H9 (cell line): Measurements from ENCODE around the gene EPHB2. TPM values are rescaled to one million over a fixed set of nuclear protein-coding genes. Genes with fewer than 3 reads are reported as not detected.

ENCODE experiments used
- DNase-seq: peaks from one replicate; pipeline ENCODE4 v3.0.0-alpha.2; 2017
- H2AFZ ChIP-seq: one replicate; pipeline ENCODE4 v1.6.1; 2013; ENCODE audit warnings: mild to moderate bottlenecking, low read length, control low read depth, moderate library complexity
- H2AK5ac ChIP-seq: 2 replicates; pipeline ENCODE4 v1.6.1; 2013; ENCODE audit warnings: low read length, control low read depth, mixed read lengths; ENCODE audit not compliant: insufficient read length
- H2BK120ac ChIP-seq: one replicate; pipeline ENCODE4 v1.6.1; 2013; ENCODE audit warnings: low read depth, mild to moderate bottlenecking, low read length, control low read depth, inconsistent platforms; ENCODE audit not compliant: poor library complexity, severe bottlenecking
- H2BK12ac ChIP-seq: 2 replicates; pipeline ENCODE4 v1.6.1; 2013; ENCODE audit warnings: low read length, control low read depth, mixed read lengths, low read depth; ENCODE audit not compliant: insufficient read length
- H2BK15ac ChIP-seq: 2 replicates; pipeline ENCODE4 v1.6.1; 2013; ENCODE audit warnings: low read depth, low read length, control low read depth
- H2BK20ac ChIP-seq: one replicate; pipeline ENCODE4 v1.6.1; 2013; ENCODE audit warnings: low read depth, mild to moderate bottlenecking, low read length, control low read depth, inconsistent platforms; ENCODE audit not compliant: poor library complexity, severe bottlenecking
- H2BK5ac ChIP-seq: 2 replicates; pipeline ENCODE4 v1.6.1; 2013; ENCODE audit warnings: low read length, control low read depth, mixed read lengths; ENCODE audit not compliant: insufficient read length
- H3K14ac ChIP-seq: 2 replicates; pipeline ENCODE4 v1.6.1; 2013; ENCODE audit warnings: low read length, control low read depth; ENCODE audit not compliant: insufficient read depth
- H3K18ac ChIP-seq: 2 replicates; pipeline ENCODE4 v1.6.1; 2013; ENCODE audit warnings: low read depth, mild to moderate bottlenecking, mixed read lengths, low read length, control low read depth; ENCODE audit not compliant: insufficient read length
- H3K23ac ChIP-seq: 2 replicates; pipeline ENCODE4 v1.6.1; 2013; ENCODE audit warnings: low read length, control low read depth, mixed read lengths, low read depth; ENCODE audit not compliant: insufficient read length
- H3K23me2 ChIP-seq: 2 replicates; pipeline ENCODE4 v1.6.1; 2013; ENCODE audit warnings: low read depth, mild to moderate bottlenecking, mixed read lengths, low read length, control low read depth; ENCODE audit not compliant: insufficient read length, poor library complexity, severe bottlenecking
- H3K27ac ChIP-seq: 2 replicates; pipeline ENCODE4 v1.5.1; 2013; ENCODE audit warnings: low read length, control low read depth, mixed read lengths, low read depth; ENCODE audit not compliant: insufficient read length
- H3K27me3 ChIP-seq: 2 replicates; pipeline ENCODE4 v1.6.1; 2013; ENCODE audit warnings: low read length, control low read depth, inconsistent platforms; ENCODE audit not compliant: insufficient read depth
- H3K4ac ChIP-seq: 2 replicates; pipeline ENCODE4 v1.6.1; 2013; ENCODE audit warnings: low read depth, mild to moderate bottlenecking, control low read depth, inconsistent platforms, low read length, moderate library complexity
- H3K4me1 ChIP-seq: 2 replicates; pipeline ENCODE4 v1.6.1; 2013; ENCODE audit warnings: low read length, control low read depth, inconsistent platforms; ENCODE audit not compliant: insufficient read depth
- H3K4me2 ChIP-seq: 2 replicates; pipeline ENCODE4 v1.6.1; 2013; ENCODE audit warnings: low read length, control low read depth, mixed read lengths; ENCODE audit not compliant: insufficient read length, insufficient read depth
- H3K56ac ChIP-seq: 2 replicates; pipeline ENCODE4 v1.6.1; 2013; ENCODE audit warnings: low read depth, mild to moderate bottlenecking, mixed read lengths, low read length, control low read depth; ENCODE audit not compliant: insufficient read length
- H3K79me1 ChIP-seq: 2 replicates; pipeline ENCODE4 v1.6.1; 2013; ENCODE audit warnings: low read depth, mild to moderate bottlenecking, moderate library complexity, low read length, control low read depth, inconsistent platforms; ENCODE audit not compliant: insufficient read depth, poor library complexity, severe bottlenecking
- H3K79me2 ChIP-seq: 2 replicates; pipeline ENCODE4 v1.6.1; 2013; ENCODE audit warnings: low read length, control low read depth, inconsistent platforms; ENCODE audit not compliant: insufficient read depth
- H3K9ac ChIP-seq: 2 replicates; pipeline ENCODE4 v1.6.1; 2013; ENCODE audit warnings: low read length, control low read depth, mixed read lengths; ENCODE audit not compliant: insufficient read length; ENCODE audit errors: extremely low read depth
- H3K9me3 ChIP-seq: one replicate; pipeline ENCODE4 v1.6.1; 2013; ENCODE audit warnings: low read depth, low read length, inconsistent platforms; ENCODE audit not compliant: control insufficient read depth
- H3T11ph ChIP-seq: one replicate; pipeline ENCODE4 v1.6.1; 2013; ENCODE audit warnings: mild to moderate bottlenecking, low read length, control low read depth, inconsistent platforms
- H4K20me1 ChIP-seq: one replicate; pipeline ENCODE4 v1.6.1; 2013; ENCODE audit not compliant: control insufficient read depth, insufficient read length, insufficient read depth
- H4K5ac ChIP-seq: 2 replicates; pipeline ENCODE4 v1.6.1; 2013; ENCODE audit warnings: low read depth, mild to moderate bottlenecking, mixed read lengths, low read length, control low read depth; ENCODE audit not compliant: insufficient read length
- H4K8ac ChIP-seq: replicated peaks from 2 replicates; pipeline ENCODE4 v1.6.1; 2013; ENCODE audit warnings: low read length, control low read depth, mixed read lengths, low read depth; ENCODE audit not compliant: insufficient read length
- H4K91ac ChIP-seq: 2 replicates; pipeline ENCODE4 v1.6.1; 2013; ENCODE audit warnings: low read depth, mild to moderate bottlenecking, moderate library complexity, mixed read lengths, low read length, control low read depth; ENCODE audit not compliant: insufficient read length
- H3K27ac Mint-ChIP-seq, 3 experiments: 2 replicates in 2 of 3; 3 replicates in 1 of 3; pipeline ENCODE4 v1.8.0; 2020 to 2021; ENCODE audit warnings: mixed read lengths in 3 of 3, mild to moderate bottlenecking in 1 of 3, moderate library complexity in 1 of 3
- H3K27me3 Mint-ChIP-seq: 2 replicates; pipeline ENCODE4 v1.8.0; 2021; ENCODE audit warnings: low read depth, mild to moderate bottlenecking, moderate library complexity, mixed read lengths
- H3K36me3 Mint-ChIP-seq, 3 experiments: 2 replicates in 2 of 3; 3 replicates in 1 of 3; pipeline ENCODE4 v1.8.0; 2020 to 2021; ENCODE audit warnings: low read depth in 3 of 3, mixed read lengths in 3 of 3; ENCODE audit not compliant: insufficient read depth in 1 of 3
- H3K4me1 Mint-ChIP-seq, 2 experiments: 2 replicates each; pipeline ENCODE4 v1.8.0; 2020; ENCODE audit warnings: mixed read lengths in 2 of 2
- H3K4me3 Mint-ChIP-seq, 2 experiments: 2 replicates in 1 of 2; 3 replicates in 1 of 2; pipeline ENCODE4 v1.8.0; 2020 to 2021; ENCODE audit warnings: mild to moderate bottlenecking in 2 of 2, mixed read lengths in 2 of 2, moderate library complexity in 1 of 2
- H3K9me3 Mint-ChIP-seq, 2 experiments: 2 replicates in 1 of 2; 3 replicates in 1 of 2; pipeline ENCODE4 v1.8.0; 2020; ENCODE audit warnings: mild to moderate bottlenecking in 2 of 2, mixed read lengths in 2 of 2, moderate library complexity in 1 of 2
- CTCF ChIP-seq: fragments of 200-600 bp; sonication (generic); conservative IDR thresholded peaks from 3 replicates; pipeline ENCODE4 v1.8.0; 2021; ENCODE audit warnings: antibody characterized with exemption, mild to moderate bottlenecking
- WGBS: extraction: QIAGEN DNeasy Blood & Tissue Kit; methylation state at CpG from one replicate; pipeline ENCODE4 v1.1.7; 2013; ENCODE audit warnings: missing lambda C conversion rate, low lambda C conversion rate, mixed read lengths; ENCODE audit not compliant: insufficient read length; ENCODE audit errors: extremely low coverage; 5-methylcytosine and 5-hydroxymethylcytosine counted together
- total RNA-seq: library from RNA; stranded (reverse); gene quantifications from 2 replicates; pipeline ENCODE4 v1.2.1, GENCODE V29; 2021

The EPHB2 gene
- total RNA-seq, 1 experiment from 2014 or later = 9.5 TPM

GRCh38 chr1:22781483-22781882 lies 70.8 kb downstream of the EPHB2 start:
- no peaks in the 10 kb centered on the region for H3K9me3 ChIP-seq
- H3K27ac Mint-ChIP-seq = no peak overlapping the region; a peak in 1 of 7 replicates
- H3K14ac ChIP-seq = no peak overlapping the region
- TF ChIP-seq CTCF = no peak
- no peak overlapping the region for H2AFZ ChIP-seq
- H3K9ac ChIP-seq = no peak overlapping the region
- no peaks in the 10 kb centered on the region for H3K23me2 ChIP-seq
- no peak overlapping the region for H3K23ac ChIP-seq
- no peak overlapping the region for H2BK20ac ChIP-seq
- DNase-seq = no peak
- H4K91ac ChIP-seq = no peak overlapping the region
- no peak overlapping the region for H3K18ac ChIP-seq
- no peaks in the 10 kb centered on the region for H3K9me3 Mint-ChIP-seq
- H3K56ac ChIP-seq = no peak overlapping the region
- 0 out of 2 replicates have a peak, but pooled peaks cover 3% of the 10 kb centered on the region for H3K4me1 ChIP-seq
- no peak overlapping the region for H2BK12ac ChIP-seq
- no peak overlapping the region for H3K27ac ChIP-seq
- no peaks in the 10 kb centered on the region for H3K27me3 Mint-ChIP-seq
- no peak overlapping the region for H3K4me3 Mint-ChIP-seq
- H3K79me1 ChIP-seq = no peaks in the 10 kb centered on the region
- H3K4me2 ChIP-seq = no peak overlapping the region
- H3K27me3 ChIP-seq = no peaks in the 10 kb centered on the region
- H3K4me1 Mint-ChIP-seq = peaks cover 10 to 48% of the 10 kb centered on the region in 2 experiments
- no peaks in the 10 kb centered on the region for H4K20me1 ChIP-seq
- H2BK15ac ChIP-seq = no peak overlapping the region
- H3K79me2 ChIP-seq = no peaks in the 10 kb centered on the region
- no peak overlapping the region for H3T11ph ChIP-seq
- no peak overlapping the region for H2AK5ac ChIP-seq
- WGBS = no CpG with 5 or more reads among the region's 4 CpGs
- no peak overlapping the region for H2BK120ac ChIP-seq
- no peak overlapping the region for H4K5ac ChIP-seq
- H2BK5ac ChIP-seq = no peak overlapping the region
- no peaks in the 10 kb centered on the region for H3K36me3 Mint-ChIP-seq
- no peak overlapping the region for H4K8ac ChIP-seq
- H3K4ac ChIP-seq = no peak overlapping the region
